Astrocyte (in vitro differentiated cells and primary cell): ENCODE data around the gene KYNU. TPM values are rescaled to one million over a fixed set of nuclear protein-coding genes. Genes with fewer than 3 reads are reported as not detected.

ENCODE experiments used
- DNase-seq: peaks from one replicate; pipeline ENCODE4 v3.0.0-alpha.2; 2010; ENCODE audit warnings: low read depth
- FAIRE-seq: peaks from 2 replicates; lab custom pipeline; 2011; peaks lifted over from hg19 to GRCh38; lab: Jason Lieb, UNC
- H2AFZ ChIP-seq: 2 replicates; pipeline ENCODE4 v1.6.0; 2012; ENCODE audit warnings: low read depth, low read length, inconsistent platforms
- H3K27ac ChIP-seq: 2 replicates; pipeline ENCODE4 v1.5.1; 2011; ENCODE audit warnings: low read depth, low read length, inconsistent platforms
- H3K27me3 ChIP-seq: 2 replicates; pipeline ENCODE4 v1.6.0; 2011; ENCODE audit warnings: low read length, inconsistent platforms; ENCODE audit not compliant: insufficient read depth
- H3K36me3 ChIP-seq: 2 replicates; pipeline ENCODE4 v1.5.1; 2011; ENCODE audit warnings: low read length, inconsistent platforms; ENCODE audit not compliant: insufficient read depth
- H3K4me1 ChIP-seq: 2 replicates; pipeline ENCODE4 v1.5.1; 2011; ENCODE audit warnings: low read length, inconsistent platforms; ENCODE audit not compliant: insufficient read depth
- H3K4me2 ChIP-seq: 2 replicates; pipeline ENCODE4 v1.6.0; 2012; ENCODE audit warnings: low read length, inconsistent platforms
- H3K4me3 ChIP-seq: 2 replicates; pipeline ENCODE4 v1.5.1; 2011; ENCODE audit warnings: low read depth, mild to moderate bottlenecking, low read length, inconsistent platforms; ENCODE audit not compliant: insufficient read depth
- H3K79me2 ChIP-seq: 2 replicates; pipeline ENCODE4 v1.6.0; 2012; ENCODE audit warnings: mild to moderate bottlenecking, low read length, inconsistent platforms; ENCODE audit not compliant: insufficient read depth
- H3K9ac ChIP-seq: 2 replicates; pipeline ENCODE4 v1.6.0; 2012; ENCODE audit warnings: mild to moderate bottlenecking, low read length, inconsistent platforms
- H3K9me3 ChIP-seq: 2 replicates; pipeline ENCODE4 v1.5.1; 2012; ENCODE audit warnings: low read depth, mild to moderate bottlenecking, low read length, inconsistent platforms; ENCODE audit not compliant: insufficient read depth
- H4K20me1 ChIP-seq: 2 replicates; pipeline ENCODE4 v1.6.0; 2012; ENCODE audit warnings: low read length, inconsistent platforms; ENCODE audit not compliant: insufficient read depth
- H3K27ac Mint-ChIP-seq: one replicate; pipeline ENCODE4 v1.8.0; 2021; ENCODE audit warnings: mild to moderate bottlenecking, mixed read lengths; ENCODE audit not compliant: unreplicated experiment
- H3K27me3 Mint-ChIP-seq: one replicate; pipeline ENCODE4 v1.8.0; 2021; ENCODE audit warnings: low read depth, mixed read lengths; ENCODE audit not compliant: unreplicated experiment
- H3K36me3 Mint-ChIP-seq: one replicate; pipeline ENCODE4 v1.8.0; 2021; ENCODE audit warnings: low read depth, mixed read lengths; ENCODE audit not compliant: unreplicated experiment
- H3K4me1 Mint-ChIP-seq: one replicate; pipeline ENCODE4 v1.8.0; 2021; ENCODE audit warnings: low read depth, mixed read lengths; ENCODE audit not compliant: unreplicated experiment
- H3K4me3 Mint-ChIP-seq: one replicate; pipeline ENCODE4 v1.8.0; 2021; ENCODE audit warnings: mild to moderate bottlenecking, moderate library complexity, mixed read lengths; ENCODE audit not compliant: unreplicated experiment
- H3K9me3 Mint-ChIP-seq: one replicate; pipeline ENCODE4 v1.8.0; 2021; ENCODE audit warnings: mild to moderate bottlenecking, mixed read lengths; ENCODE audit not compliant: unreplicated experiment
- CTCF ChIP-seq: IDR thresholded peaks from 2 replicates; pipeline ENCODE4 v1.5.1; 2011; ENCODE audit warnings: low read depth, mild to moderate bottlenecking, inconsistent platforms, low read length, moderate library complexity; ENCODE audit not compliant: insufficient read depth
- EZH2 ChIP-seq: IDR thresholded peaks from 2 replicates; pipeline ENCODE4 v1.6.1; 2012; ENCODE audit warnings: mild to moderate bottlenecking, low read length, inconsistent platforms; ENCODE audit not compliant: insufficient read depth
- total RNA-seq: library from RNA; stranded (reverse); gene quantifications from 2 replicates; pipeline ENCODE4 v1.2.1, GENCODE V29; 2021

KYNU gene
- total RNA-seq, 1 donor from 2014 or later = 1.2 TPM

GRCh38 chr2:142841788-142842187 lies 35.7 kb upstream of the KYNU start:
- no peak for FAIRE-seq
- no peak for DNase-seq
- no peak overlapping the region for H3K9ac ChIP-seq
- TF ChIP-seq CTCF (no peak), EZH2 (no peak)
- no peaks in the 10 kb centered on the region for H3K9me3 ChIP-seq
- H3K4me3 Mint-ChIP-seq = no peak overlapping the region
- no peak overlapping the region for H3K4me2 ChIP-seq
- H3K27ac ChIP-seq = no peak overlapping the region
- no peaks in the 10 kb centered on the region for H3K4me1 ChIP-seq
- H3K79me2 ChIP-seq = no peaks in the 10 kb centered on the region
- H3K36me3 ChIP-seq = no peaks in the 10 kb centered on the region
- no peak overlapping the region for H3K27ac Mint-ChIP-seq
- no peak overlapping the region for H2AFZ ChIP-seq
- no peaks in the 10 kb centered on the region for H3K27me3 ChIP-seq
- H3K36me3 Mint-ChIP-seq = no peaks in the 10 kb centered on the region
- no peaks in the 10 kb centered on the region for H4K20me1 ChIP-seq
- no peak overlapping the region for H3K4me3 ChIP-seq
- no peaks in the 10 kb centered on the region for H3K27me3 Mint-ChIP-seq
- peaks cover 4% of the 10 kb centered on the region for H3K4me1 Mint-ChIP-seq
- no peaks in the 10 kb centered on the region for H3K9me3 Mint-ChIP-seq

GRCh38 chr2:142842369-142842768 lies 35.1 kb upstream of the KYNU start:
- no peaks in the 10 kb centered on the region for H3K36me3 ChIP-seq
- Mint-ChIP-seq H3K9me3 (no peaks in the 10 kb centered on the region), H3K4me1 (peaks cover 4% of the 10 kb centered on the region), H3K27me3 (no peaks in the 10 kb centered on the region), H3K4me3 (no peak overlapping the region), H3K36me3 (no peaks in the 10 kb centered on the region), H3K27ac (no peak overlapping the region)
- TF ChIP-seq EZH2 (no peak), CTCF (no peak)
- FAIRE-seq = no peak
- no peaks in the 10 kb centered on the region for H3K4me1 ChIP-seq
- no peak overlapping the region for H3K27ac ChIP-seq
- no peaks in the 10 kb centered on the region for H3K79me2 ChIP-seq
- no peaks in the 10 kb centered on the region for H3K27me3 ChIP-seq
- no peaks in the 10 kb centered on the region for H4K20me1 ChIP-seq
- H2AFZ ChIP-seq = no peak overlapping the region
- no peak for DNase-seq
- no peak overlapping the region for H3K4me2 ChIP-seq
- no peak overlapping the region for H3K9ac ChIP-seq
- H3K9me3 ChIP-seq = no peaks in the 10 kb centered on the region
- H3K4me3 ChIP-seq = no peak overlapping the region

GRCh38 chr2:142843731-142844130 lies 33.7 kb upstream of the KYNU start:
- Mint-ChIP-seq H3K4me1 (peaks cover 4% of the 10 kb centered on the region), H3K27ac (no peak overlapping the region), H3K4me3 (no peak overlapping the region), H3K9me3 (no peaks in the 10 kb centered on the region), H3K27me3 (no peaks in the 10 kb centered on the region), H3K36me3 (no peaks in the 10 kb centered on the region)
- Histone ChIP-seq H3K79me2 (no peaks in the 10 kb centered on the region), H2AFZ (no peak overlapping the region), H3K4me3 (no peak overlapping the region), H3K4me2 (no peak overlapping the region), H3K9me3 (no peaks in the 10 kb centered on the region), H3K36me3 (no peaks in the 10 kb centered on the region), H3K27ac (no peak overlapping the region), H3K9ac (no peak overlapping the region), H3K4me1 (no peaks in the 10 kb centered on the region), H3K27me3 (no peaks in the 10 kb centered on the region), H4K20me1 (no peaks in the 10 kb centered on the region)
- TF ChIP-seq EZH2 (no peak), CTCF (no peak)
- DNase-seq = no peak
- no peak for FAIRE-seq
